Fibroblast of peridontal ligament (primary cell): ENCODE results near the gene GYS2.

ENCODE experiments used
- DNase-seq: peaks from one replicate; pipeline ENCODE4 v3.0.0-alpha.2; 2010; ENCODE audit errors: extremely low read depth

GYS2 gene

GRCh38 chr12:21505888-21506287 lies 98.8 kb downstream of the GYS2 start:
- DNase-seq, result no peak

DNA sequence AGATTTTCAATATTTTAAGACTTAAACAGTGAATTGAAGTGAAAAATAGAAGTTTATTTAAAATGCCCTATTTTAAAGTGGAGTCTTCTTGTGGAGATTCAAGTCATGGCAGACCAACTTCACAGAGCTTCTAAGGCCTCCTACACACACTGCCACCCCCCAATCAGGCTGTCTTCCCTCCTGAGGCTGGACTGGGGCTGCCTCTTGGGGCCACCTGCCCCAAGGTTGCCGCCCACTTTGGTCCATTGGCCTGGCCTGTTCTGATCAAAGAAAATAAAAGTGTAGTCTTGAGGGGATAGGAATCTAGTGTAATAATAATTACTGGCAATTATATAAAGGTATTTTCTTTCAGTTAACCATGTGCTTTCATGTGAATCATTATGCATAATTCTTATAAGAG lies 101.8 kb downstream of the GYS2 start:
- DNase-seq, result no peak

DNA sequence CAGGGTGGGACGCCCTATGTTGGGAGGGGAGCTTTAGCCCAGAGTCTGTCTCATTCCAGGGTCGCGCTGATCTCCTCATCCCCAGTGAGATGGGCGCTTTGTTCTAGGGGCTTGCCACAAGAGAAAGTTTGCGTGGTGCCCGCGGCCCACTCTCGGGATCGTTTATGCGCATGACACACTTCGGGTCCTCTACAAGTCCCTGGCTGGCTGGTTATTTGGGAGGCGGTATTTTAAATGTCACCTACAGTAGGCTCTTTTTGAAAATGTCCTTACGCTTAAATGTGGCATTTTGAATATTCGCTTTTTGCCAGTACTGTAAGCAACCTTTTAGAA lies 102.5 kb downstream of the GYS2 start:
- DNase-seq, result peak; percentile 35

DNA sequence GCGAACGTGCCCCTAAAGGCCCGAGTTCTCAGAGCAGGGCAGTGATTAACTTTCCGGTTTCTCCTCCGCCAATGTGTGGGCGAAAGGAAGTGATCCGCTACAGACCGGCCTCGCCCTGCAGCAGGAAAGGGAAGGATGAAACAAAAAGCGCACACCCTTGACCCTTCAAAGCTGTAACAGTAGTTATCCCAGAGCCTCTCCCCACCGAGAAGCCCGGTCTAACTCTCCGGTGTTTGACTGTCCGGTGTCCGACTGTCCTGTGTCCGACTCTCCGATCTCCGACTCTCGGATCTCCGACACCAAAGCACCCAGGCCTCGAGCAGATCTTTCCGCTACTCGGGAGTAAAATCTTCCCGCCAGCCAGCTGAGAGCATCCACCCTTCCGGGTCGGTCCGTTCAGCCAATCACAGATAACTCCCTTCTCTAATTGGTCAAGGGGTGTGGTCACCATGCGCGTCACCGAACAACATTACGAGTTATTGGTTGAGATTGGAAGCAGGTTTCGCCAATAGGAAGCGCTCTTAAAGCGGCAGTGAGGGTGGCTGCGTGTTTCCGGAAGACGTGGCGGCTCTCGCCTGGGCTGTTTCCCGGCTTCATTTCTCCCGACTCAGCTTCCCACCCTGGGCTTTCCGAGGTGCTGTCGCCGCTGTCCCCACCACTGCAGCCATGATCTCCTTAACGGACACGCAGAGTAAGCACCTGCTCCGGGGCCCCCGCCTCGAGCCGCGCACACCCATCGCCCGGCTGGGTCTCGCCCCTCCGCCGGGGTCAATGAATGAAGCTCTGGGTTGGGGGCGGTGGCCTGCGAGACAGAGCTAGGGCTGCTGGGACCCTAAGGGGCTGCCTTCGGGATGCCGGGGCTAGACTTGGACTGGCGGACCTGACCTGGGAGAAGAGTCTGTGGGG lies 103.1 kb downstream of the GYS2 start, which contains the start of the genes GOLT1B and RECQL:
TSS of gene GOLT1B (plus strand) at position 532 of the 906 bp plus-strand sequence. CDS start at position 667, 135 bp downstream.
TSS of gene RECQL (minus strand) at position 378 of the 906 bp plus-strand sequence. CDS start 2,065 bp downstream, outside the sequence.
- DNase-seq, result peak; percentile 99

DNA sequence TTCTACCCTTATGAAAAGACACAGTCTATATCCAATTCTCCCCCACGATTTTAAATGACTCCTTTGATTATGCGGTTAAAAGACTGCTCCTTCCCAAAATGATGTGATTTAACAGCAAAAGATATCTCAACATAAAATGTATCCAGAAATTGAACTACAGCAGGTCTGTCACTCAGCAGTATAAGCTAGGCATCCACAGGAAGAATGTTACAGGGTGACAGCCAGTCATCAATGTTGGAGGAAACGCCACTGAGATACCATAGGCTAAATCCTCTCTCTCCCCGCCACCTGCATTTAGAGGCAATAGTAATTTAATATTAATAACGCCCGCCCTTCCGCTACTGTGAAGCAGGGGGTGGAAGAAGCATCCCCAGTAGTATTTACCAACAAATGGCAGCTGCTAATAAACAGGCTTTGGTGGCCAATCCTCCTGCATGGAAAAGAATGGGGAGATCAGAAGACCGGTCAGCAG lies 103.8 kb downstream of the GYS2 start:
- no peak for DNase-seq

DNA sequence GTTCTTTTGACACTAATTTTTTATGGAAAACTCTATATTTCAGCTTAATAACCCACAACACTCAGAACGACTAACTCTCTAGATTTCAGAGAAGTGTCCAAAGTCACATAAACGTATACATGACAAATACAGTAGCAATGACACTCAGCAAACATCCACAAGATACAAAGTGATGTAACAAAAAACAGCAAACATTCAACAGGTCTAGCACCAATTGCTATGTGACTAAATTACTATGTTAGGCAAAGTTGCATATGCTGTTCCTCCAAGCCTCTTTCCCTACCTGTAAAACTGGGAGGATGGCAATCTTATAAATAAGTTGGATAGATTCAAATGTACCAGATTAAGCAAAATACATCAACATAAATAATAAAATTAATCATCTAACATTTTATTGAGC lies 104.9 kb downstream of the GYS2 start:
- no peak for DNase-seq
